IMR-90 (cell line): Measurements from ENCODE around the gene SLC22A6. TPM values are rescaled to one million over a fixed set of nuclear protein-coding genes. Genes with fewer than 3 reads are reported as not detected.

ENCODE experiments used
- microRNA-seq, 2 experiments: library from miRNA; stranded (forward) in 1 of 2; unstranded in 1 of 2; fragments of 10-50 nt in 1 of 2; fragments of <30 nt in 1 of 2; gene quantifications in 1 of 2; microRNA quantifications in 1 of 2; one replicate each; pipeline versions ENCODE3 to v1.1.0; 2013 to 2020; ENCODE audit not compliant: insufficient read depth in 1 of 2, insufficient read length in 1 of 2, unreplicated experiment in 1 of 2
- polyA plus RNA-seq, 3 experiments: library from polyadenylated mRNA; depleted of rRNA; stranded (reverse); fragments of >200 nt; gene quantifications; 2 replicates each; pipeline ENCODE4 v1.2.3, GENCODE V29; 2012; ENCODE audit warnings: low replicate concordance in 1 of 3
- small RNA-seq, 5 experiments: library from RNA; depleted of rRNA; stranded (forward); fragments of <200 nt; gene quantifications; one replicate each; pipeline ENCODE3, GENCODE V24; 2012
- total RNA-seq: library from RNA; depleted of rRNA; stranded (reverse); fragments of >200 nt; gene quantifications from 2 replicates; pipeline ENCODE4 v1.2.3, GENCODE V29; 2012; rRNA removed

Gene SLC22A6
- total and polyA plus RNA-seq, 2 of the 4 experiments (the other 2 are of a cell fraction) = not detected

Small RNAs within 50 kb of the gene (microRNA-seq; reads per million reads assigned to microRNA genes)
- gene RN7SL259P (ENCODE audit: insufficient read depth, insufficient read length) = not detected

Small RNAs within 50 kb of the gene (small RNA-seq; reads per million reads assigned to genes)
- 0 reads per million in 5 experiments for gene RN7SL259P

Other genes starting within 250 kb of the SLC22A6 start
- gene ZBTB3, start 230.8 kb downstream of the SLC22A6 start, total RNA-seq = 7.8 and 8.1 TPM in 2 replicates
- gene ZBTB3, start 230.8 kb downstream of the SLC22A6 start, polyA plus RNA-seq (2012; rRNA removed) = 2.3 and 3.4 TPM in 2 replicates
- gene POLR2G, start 223.4 kb downstream of the SLC22A6 start, total RNA-seq = 110 and 154 TPM in 2 replicates
- gene POLR2G, start 223.4 kb downstream of the SLC22A6 start, polyA plus RNA-seq (2012; rRNA removed) = 157 and 165 TPM in 2 replicates
- gene TAF6L, start 213.6 kb downstream of the SLC22A6 start, total RNA-seq = 8.1 and 9.5 TPM in 2 replicates
- 13.5 and 14.5 TPM in 2 replicates for gene TAF6L, start 213.6 kb downstream of the SLC22A6 start, polyA plus RNA-seq (2012; rRNA removed)
- gene TMEM179B, start 197.6 kb downstream of the SLC22A6 start, total RNA-seq = 20.0 and 29.4 TPM in 2 replicates
- 67.1 and 71.5 TPM in 2 replicates for gene TMEM179B, start 197.6 kb downstream of the SLC22A6 start, polyA plus RNA-seq (2012; rRNA removed)
- 9.7 and 14.2 TPM in 2 replicates for gene TMEM223, start 193.0 kb downstream of the SLC22A6 start, total RNA-seq
- 15.7 and 18.0 TPM in 2 replicates for gene TMEM223, start 193.0 kb downstream of the SLC22A6 start, polyA plus RNA-seq (2012; rRNA removed)
- 26.3 and 27.5 TPM in 2 replicates for gene NXF1, start 179.5 kb downstream of the SLC22A6 start, total RNA-seq
- gene NXF1, start 179.5 kb downstream of the SLC22A6 start, polyA plus RNA-seq (2012; rRNA removed) = 90.4 and 97.4 TPM in 2 replicates
- 48.6 and 49.5 TPM in 2 replicates for gene STX5, start 152.9 kb downstream of the SLC22A6 start, total RNA-seq
- 43.1 and 43.5 TPM in 2 replicates for gene STX5, start 152.9 kb downstream of the SLC22A6 start, polyA plus RNA-seq (2012; rRNA removed)
- gene TEX54, start 152.1 kb downstream of the SLC22A6 start, total RNA-seq = not detected in 2 replicates
- not detected in 2 replicates for gene TEX54, start 152.1 kb downstream of the SLC22A6 start, polyA plus RNA-seq (2012; rRNA removed)
- 40.8 and 44.3 TPM in 2 replicates for gene WDR74, start 145.4 kb downstream of the SLC22A6 start, total RNA-seq
- 38.4 and 41.9 TPM in 2 replicates for gene WDR74, start 145.4 kb downstream of the SLC22A6 start, polyA plus RNA-seq (2012; rRNA removed)
- 114 and 140 TPM in 2 replicates for gene SLC3A2, start 104.1 kb downstream of the SLC22A6 start, total RNA-seq
- 239 TPM in 2 replicates for gene SLC3A2, start 104.1 kb downstream of the SLC22A6 start, polyA plus RNA-seq (2012; rRNA removed)
- gene CHRM1, start 63.6 kb downstream of the SLC22A6 start, total RNA-seq = not detected in 2 replicates
- gene CHRM1, start 63.6 kb downstream of the SLC22A6 start, polyA plus RNA-seq (2012; rRNA removed) = not detected in 2 replicates
- gene SLC22A8, start 30.9 kb upstream of the SLC22A6 start, total RNA-seq = not detected in 2 replicates
- not detected in 2 replicates for gene SLC22A8, start 30.9 kb upstream of the SLC22A6 start, polyA plus RNA-seq (2012; rRNA removed)
- not detected in 2 replicates for gene SLC22A24, start 159.3 kb upstream of the SLC22A6 start, total RNA-seq
- not detected in 2 replicates for gene SLC22A24, start 159.3 kb upstream of the SLC22A6 start, polyA plus RNA-seq (2012; rRNA removed)